Epithelial cell of proximal tubule (primary cell): ENCODE results near the gene PITPNM2. TPM values are rescaled to one million over a fixed set of nuclear protein-coding genes. Genes with fewer than 3 reads are reported as not detected.

Experiments used
- DNase-seq: peaks from one replicate; pipeline ENCODE4 v3.0.0-alpha.2; 2011; ENCODE audit warnings: low read depth
- H3K4me3 ChIP-seq: 2 replicates; pipeline ENCODE4 v1.5.1; 2011; ENCODE audit warnings: low read depth, mild to moderate bottlenecking, low read length
- CTCF ChIP-seq: conservative IDR thresholded peaks from 2 replicates; pipeline ENCODE4 v1.5.1; 2012; ENCODE audit warnings: low read depth, mild to moderate bottlenecking, low read length
- total RNA-seq: library from RNA; depleted of rRNA; stranded (reverse); fragments of >200 nt; gene quantifications from 2 replicates; pipeline ENCODE4 v1.2.3, GENCODE V29; 2015

Gene PITPNM2
- total RNA-seq, 1 donor from 2014 or later = 4.6 TPM

- H3K4me3 ChIP-seq = no peak overlapping the region
- no peak for DNase-seq
- no peak for TF ChIP-seq CTCF
Measured at GRCh38 chr12:123120452-123121166, 30.3 kb downstream of the PITPNM2 start.

GRCh38 chr12:123119808-123120207, 31.1 kb downstream of the PITPNM2 start:
- TF ChIP-seq CTCF = no peak
- H3K4me3 ChIP-seq = no peak overlapping the region
- no peak for DNase-seq

DNA sequence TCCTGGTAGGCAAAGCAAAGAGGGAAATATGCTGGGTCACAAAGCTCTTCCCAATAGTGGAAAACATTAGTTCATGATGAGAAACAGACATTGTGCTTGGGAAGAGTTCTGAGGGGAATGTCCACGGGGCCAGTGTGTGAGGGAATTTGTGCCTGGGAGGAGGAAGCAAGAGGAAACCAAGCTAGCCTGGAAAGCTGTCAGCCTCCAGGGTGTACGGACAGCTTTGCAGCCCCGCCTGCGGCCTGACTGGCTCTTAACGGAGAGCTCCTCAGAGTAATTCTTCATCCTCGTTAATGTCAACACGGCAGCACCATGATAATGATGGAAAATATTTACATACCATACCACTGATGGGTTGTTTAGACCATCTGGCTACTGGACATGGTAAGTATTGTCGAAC, 32.4 kb downstream of the PITPNM2 start:
- TF ChIP-seq CTCF = no peak
- no peak for DNase-seq

DNA sequence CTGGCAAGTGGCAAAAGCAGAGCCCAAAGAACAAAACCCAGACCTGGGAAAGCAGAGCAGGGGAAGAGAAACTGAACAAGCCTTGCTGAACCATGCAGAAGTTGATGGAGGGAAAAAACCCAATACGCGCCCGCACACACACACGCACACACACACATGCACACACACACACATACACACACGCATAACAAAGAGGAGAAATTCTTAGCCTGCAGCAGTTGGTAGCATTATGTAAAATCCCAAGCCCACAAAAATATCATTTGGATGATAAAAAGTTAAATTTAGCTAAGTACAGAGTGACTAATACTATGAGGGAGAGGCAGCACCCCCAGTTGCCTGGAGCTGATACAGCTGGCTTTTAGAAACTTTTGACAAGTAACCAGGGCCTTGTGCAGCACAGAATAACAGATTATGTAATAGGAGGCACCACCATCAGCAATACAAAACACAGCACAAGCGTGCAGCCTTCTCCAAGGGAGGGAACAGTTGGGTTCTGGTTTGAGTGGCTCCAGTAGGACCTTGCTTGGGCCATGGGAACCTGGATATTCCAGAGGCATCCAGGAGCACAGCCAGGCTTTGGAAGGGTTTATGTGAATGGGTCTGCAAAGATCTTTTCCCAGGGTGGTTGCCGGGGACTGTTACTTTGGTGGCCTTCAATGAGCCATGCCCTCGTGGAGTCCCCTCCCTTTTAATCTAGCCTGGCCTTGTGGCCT, 35.3 kb downstream of the PITPNM2 start:
- no peak overlapping the region for H3K4me3 ChIP-seq
- no peak for DNase-seq
- no peak for TF ChIP-seq CTCF

More for the DNA sequence above, 32.4 kb downstream of the PITPNM2 start:
- no peak overlapping the region for H3K4me3 ChIP-seq

DNA sequence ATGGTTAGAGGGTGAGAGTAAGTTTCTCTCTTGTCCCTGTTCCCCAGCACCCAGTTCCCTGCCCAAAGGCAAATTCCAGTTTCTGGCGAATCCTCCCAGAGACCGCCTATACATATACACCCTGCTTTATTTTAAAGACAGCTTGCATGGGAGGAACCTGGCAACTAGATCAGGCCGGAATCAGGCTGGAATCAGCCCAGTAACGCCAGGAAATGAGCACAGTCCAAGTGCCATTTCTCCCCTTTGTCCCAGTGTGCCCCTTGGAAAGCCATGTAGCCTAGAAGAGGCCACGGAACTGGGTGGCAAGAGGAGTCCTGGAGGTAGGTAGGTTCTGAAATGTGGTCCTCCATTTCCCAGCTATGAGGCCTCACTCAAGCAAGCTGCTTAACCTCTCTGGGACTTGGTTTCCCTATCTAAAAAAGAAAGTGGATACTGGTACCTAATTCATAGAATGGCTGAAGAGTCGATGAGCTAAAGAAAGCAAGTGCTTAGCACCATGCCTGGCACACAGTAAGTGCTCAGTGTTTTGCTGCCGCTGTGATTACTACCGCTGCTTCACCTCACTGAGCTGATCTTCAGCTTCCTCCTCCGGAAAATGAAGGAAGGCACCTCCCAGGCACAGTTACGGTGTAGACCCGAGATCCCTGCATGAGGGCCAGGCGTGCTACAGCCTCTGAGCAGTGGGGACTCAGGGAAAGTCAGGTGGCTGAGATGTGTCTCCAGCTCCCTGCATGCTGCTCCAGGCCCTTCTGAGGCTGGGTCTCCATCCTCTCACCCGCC, 36.4 kb downstream of the PITPNM2 start:
- no peak for DNase-seq
- no peak for TF ChIP-seq CTCF
- H3K4me3 ChIP-seq = no peak overlapping the region

DNA sequence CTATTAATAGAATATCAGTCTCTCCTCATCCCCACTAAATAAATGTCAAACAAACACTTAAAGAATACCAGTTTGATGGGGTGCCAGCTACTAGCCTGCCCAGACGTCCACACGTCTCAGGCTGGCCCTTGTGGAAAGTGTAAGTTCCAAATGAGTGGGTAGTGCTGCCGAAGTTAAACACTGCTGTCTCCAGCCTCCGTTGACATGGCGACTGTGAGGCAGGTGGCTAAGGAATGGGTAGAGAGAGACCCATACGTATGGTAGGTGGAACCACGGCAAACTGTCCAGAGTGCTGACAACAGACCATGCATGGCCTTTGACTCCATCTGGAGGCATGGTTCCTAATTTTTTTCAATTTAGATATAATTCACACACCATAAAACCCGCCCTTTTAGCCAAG, 37.9 kb downstream of the PITPNM2 start:
- no peak for DNase-seq
- no peak overlapping the region for H3K4me3 ChIP-seq
- no peak for TF ChIP-seq CTCF
